ENCODE results near the gene VIPR2.

- TF ChIP-seq CTCF (IDR thresholded peaks at IDR 0.05) (no peak), EZH2 (IDR thresholded peaks at IDR 0.05) (no peak)
Observed at GRCh38 chr7:159015081-159015453, 129.6 kb downstream of the VIPR2 start.
